HG03558 (cell line): ENCODE results near the gene TGFB1I1.
"Not testable (repeated sequence)": the region's sequence is repeated elsewhere in the genome, so short reads cannot be mapped to it uniquely, and the experiment has no call there.

ENCODE experiments used
- ATAC-seq: cut with Tn5 transposase; IDR thresholded peaks from one replicate; pipeline ENCODE4 v1.9.1; 2021; ENCODE audit warnings: moderate number of reproducible peaks; ENCODE audit not compliant: unreplicated experiment; ENCODE audit errors: extremely low read depth

Gene TGFB1I1

GRCh38 chr16:31471875-31472708 lies at the start of gene TGFB1I1:
TGFB1I1 (plus strand) TSS chr16:31472152; CDS start chr16:31472189, 37 bp downstream.
- ATAC-seq: no peak

- ATAC-seq: no peak
Observed at GRCh38 chr16:31423241-31423640, 48.7 kb upstream of the TGFB1I1 start.

GRCh38 chr16:31423801-31424200 lies 48.2 kb upstream of the TGFB1I1 start:
- no peak for ATAC-seq

- no peak for ATAC-seq
Observed at GRCh38 chr16:31427441-31428278, 44.3 kb upstream of the TGFB1I1 start.

GRCh38 chr16:31428279-31428597 lies 43.7 kb upstream of the TGFB1I1 start, which contains the start of gene COX6A2:
COX6A2 (minus strand) TSS chr16:31428360; CDS start chr16:31428325, 35 bp downstream.
- ATAC-seq: no peak

- no peak for ATAC-seq
Observed at GRCh38 chr16:31428638-31429247, 43.2 kb upstream of the TGFB1I1 start.

GRCh38 chr16:31429314-31429713 lies 42.6 kb upstream of the TGFB1I1 start:
- no peak for ATAC-seq

GRCh38 chr16:31429796-31430195 lies 42.2 kb upstream of the TGFB1I1 start:
- ATAC-seq: no peak

- no peak for ATAC-seq
Observed at GRCh38 chr16:31430380-31431052, 41.4 kb upstream of the TGFB1I1 start.

- no peak for ATAC-seq
Observed at GRCh38 chr16:31435341-31436220, 36.4 kb upstream of the TGFB1I1 start.

- ATAC-seq: no peak
Observed at GRCh38 chr16:31436221-31437045, 35.5 kb upstream of the TGFB1I1 start.

- ATAC-seq: no peak
Observed at GRCh38 chr16:31438414-31438813, 33.5 kb upstream of the TGFB1I1 start.

GRCh38 chr16:31439023-31439422 lies 32.9 kb upstream of the TGFB1I1 start:
- ATAC-seq: not testable (repeated sequence)

- no peak for ATAC-seq
Observed at GRCh38 chr16:31439519-31439918, 32.4 kb upstream of the TGFB1I1 start.

- no peak for ATAC-seq
Observed at GRCh38 chr16:31440516-31441184, 31.3 kb upstream of the TGFB1I1 start.

GRCh38 chr16:31441956-31442355 lies 30.0 kb upstream of the TGFB1I1 start:
- ATAC-seq: no peak

- not testable (repeated sequence) for ATAC-seq
Observed at GRCh38 chr16:31445931-31446330, 26.0 kb upstream of the TGFB1I1 start.

GRCh38 chr16:31451201-31451600 lies 20.8 kb upstream of the TGFB1I1 start:
- ATAC-seq: no peak
